ENCODE data around the gene CHRDL1. TPM values are rescaled to one million over a fixed set of nuclear protein-coding genes. Genes with fewer than 3 reads are reported as not detected.

Gene CHRDL1
- total RNA-seq, 1 experiment from 2014 or later: 0.47 TPM

GRCh38 chrX:110732266-110732665, 63.4 kb downstream of the CHRDL1 start:
- Histone ChIP-seq H3K27ac (ENCODE audit: low read length) (no peak overlapping the region), H3K9me3 (ENCODE audit: low read length) (no peaks in the 10 kb centered on the region), H3K27me3 (ENCODE audit: low read length) (no peaks in the 10 kb centered on the region), H3K4me3 (ENCODE audit: low read length) (no peak overlapping the region), H4K20me1 (ENCODE audit: low read length) (no peaks in the 10 kb centered on the region), H3K9me2 (replicated peaks; ENCODE audit: low read length) (no peaks in the 10 kb centered on the region), H3K4me2 (ENCODE audit: low read length) (no peak overlapping the region), H3K79me2 (ENCODE audit: low read length) (no peaks in the 10 kb centered on the region), H3K9ac (ENCODE audit: low read length) (no peak overlapping the region), H3K4me1 (ENCODE audit: insufficient read depth, low read length) (no peaks in the 10 kb centered on the region), H3K36me3 (ENCODE audit: low read depth, low read length) (no peaks in the 10 kb centered on the region), H2AFZ (ENCODE audit: low read length) (no peak overlapping the region), H3F3A (ENCODE audit: low read length, unreplicated experiment) (no peaks in the 10 kb centered on the region)
- no peak for ATAC-seq
- no TSS peak for BruUV-seq (replicated peaks)
- POLR2A ChIA-PET (ENCODE audit: unreplicated experiment): no interaction called here
- CTCF ChIA-PET: no interaction called here
- DNase-seq: no peak
- TF ChIP-seq CTCF (conservative IDR thresholded peaks at IDR 0.05; ENCODE audit: low read depth, low read length): no peak
- TF ChIP-seq EZH2phosphoT487 (IDR thresholded peaks at IDR 0.05; ENCODE audit: borderline replicate concordance, low read length): no peak
- no peak for TF ChIP-seq EZH2 (IDR thresholded peaks at IDR 0.05; ENCODE audit: low read length, unreplicated experiment)
- intact Hi-C loops (cut with micrococcal nuclease): no loop called here

DNA sequence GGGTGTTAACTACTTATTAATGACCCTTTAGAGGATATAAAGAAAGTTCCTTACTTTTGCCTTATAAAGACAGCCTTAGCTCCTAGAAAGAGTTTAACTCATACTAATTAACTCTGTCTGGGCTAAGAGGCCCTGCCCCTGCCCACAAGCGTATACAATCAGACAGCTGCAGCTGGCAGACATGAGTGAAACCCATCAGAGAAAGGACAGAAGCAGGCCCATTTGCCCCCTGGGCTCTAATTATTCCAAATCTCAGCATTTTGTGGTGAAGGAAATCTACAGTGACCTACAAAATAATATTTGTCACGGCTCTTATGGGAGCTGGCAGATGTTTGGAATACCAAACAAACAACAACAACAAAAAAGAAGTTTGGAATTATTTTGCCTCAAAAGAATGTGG, 71.8 kb downstream of the CHRDL1 start:
- no peak overlapping the region for H3K4me2 ChIP-seq (ENCODE audit: low read length)
- H3K9me2 ChIP-seq (replicated peaks; ENCODE audit: low read length): no peaks in the 10 kb centered on the region
- no peak overlapping the region for H3K4me3 ChIP-seq (ENCODE audit: low read length)
- H3K36me3 ChIP-seq (ENCODE audit: low read depth, low read length): no peaks in the 10 kb centered on the region
- POLR2A ChIA-PET (ENCODE audit: unreplicated experiment): no interaction called here
- no peak overlapping the region for H3K27ac ChIP-seq (ENCODE audit: low read length)
- intact Hi-C loops (cut with micrococcal nuclease): no loop called here
- BruUV-seq (replicated peaks): no TSS peak
- no peak overlapping the region for H2AFZ ChIP-seq (ENCODE audit: low read length)
- H3K9ac ChIP-seq (ENCODE audit: low read length): no peak overlapping the region
- no peaks in the 10 kb centered on the region for H4K20me1 ChIP-seq (ENCODE audit: low read length)
- no peak for DNase-seq
- CTCF ChIA-PET: no interaction called here
- no peak for ATAC-seq
- TF ChIP-seq EZH2phosphoT487 (IDR thresholded peaks at IDR 0.05; ENCODE audit: borderline replicate concordance, low read length): no peak
- no peak for TF ChIP-seq CTCF (conservative IDR thresholded peaks at IDR 0.05; ENCODE audit: low read depth, low read length)
- no peak for TF ChIP-seq EZH2 (IDR thresholded peaks at IDR 0.05; ENCODE audit: low read length, unreplicated experiment)
- H3K79me2 ChIP-seq (ENCODE audit: low read length): no peaks in the 10 kb centered on the region
- no peaks in the 10 kb centered on the region for H3K27me3 ChIP-seq (ENCODE audit: low read length)
- no peaks in the 10 kb centered on the region for H3K4me1 ChIP-seq (ENCODE audit: insufficient read depth, low read length)
- H3K9me3 ChIP-seq (ENCODE audit: low read length): no peaks in the 10 kb centered on the region
- no peaks in the 10 kb centered on the region for H3F3A ChIP-seq (ENCODE audit: low read length, unreplicated experiment)

DNA sequence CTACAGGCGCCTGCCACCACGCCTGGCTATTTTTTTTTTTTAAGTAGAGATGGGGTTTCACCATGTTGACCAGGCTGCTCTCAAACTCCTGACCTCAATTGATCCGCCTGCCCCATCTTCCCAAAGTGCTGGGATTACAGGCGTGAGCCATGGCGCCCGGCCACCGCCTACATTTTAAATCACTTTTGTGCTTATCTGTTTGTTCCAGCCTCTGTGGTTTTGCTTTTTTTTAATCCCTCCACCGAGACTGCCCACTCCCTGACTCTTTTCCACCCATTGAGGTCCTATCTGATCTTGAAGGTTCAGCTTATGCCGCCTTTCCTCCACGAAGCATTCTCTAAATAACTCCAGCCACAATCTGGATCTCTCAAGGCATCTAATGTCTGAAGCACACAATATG, 73.5 kb downstream of the CHRDL1 start:
- POLR2A ChIA-PET (ENCODE audit: unreplicated experiment): no interaction called here

More for the DNA sequence above, 73.5 kb downstream of the CHRDL1 start:
- no peaks in the 10 kb centered on the region for H4K20me1 ChIP-seq (ENCODE audit: low read length)
- H3K79me2 ChIP-seq (ENCODE audit: low read length): no peaks in the 10 kb centered on the region
- H2AFZ ChIP-seq (ENCODE audit: low read length): no peak overlapping the region
- no peak for DNase-seq
- H3K9ac ChIP-seq (ENCODE audit: low read length): no peak overlapping the region
- CTCF ChIA-PET: no interaction called here
- no peaks in the 10 kb centered on the region for H3K36me3 ChIP-seq (ENCODE audit: low read depth, low read length)
- no peak overlapping the region for H3K4me2 ChIP-seq (ENCODE audit: low read length)
- no peak for TF ChIP-seq EZH2phosphoT487 (IDR thresholded peaks at IDR 0.05; ENCODE audit: borderline replicate concordance, low read length)
- TF ChIP-seq EZH2 (IDR thresholded peaks at IDR 0.05; ENCODE audit: low read length, unreplicated experiment): no peak
- TF ChIP-seq CTCF (conservative IDR thresholded peaks at IDR 0.05; ENCODE audit: low read depth, low read length): no peak
- no peaks in the 10 kb centered on the region for H3K9me2 ChIP-seq (replicated peaks; ENCODE audit: low read length)
- no peak overlapping the region for H3K4me3 ChIP-seq (ENCODE audit: low read length)
- no peaks in the 10 kb centered on the region for H3K9me3 ChIP-seq (ENCODE audit: low read length)
- H3F3A ChIP-seq (ENCODE audit: low read length, unreplicated experiment): no peaks in the 10 kb centered on the region
- no TSS peak for BruUV-seq (replicated peaks)
- H3K27me3 ChIP-seq (ENCODE audit: low read length): no peaks in the 10 kb centered on the region
- H3K4me1 ChIP-seq (ENCODE audit: insufficient read depth, low read length): no peaks in the 10 kb centered on the region
- intact Hi-C loops (cut with micrococcal nuclease): no loop called here
- H3K27ac ChIP-seq (ENCODE audit: low read length): no peak overlapping the region
- ATAC-seq: no peak

Data from PC-3 (cell line).